RWPE2 (cell line): Measurements from ENCODE around the gene NOXO1.

Source experiments
- ATAC-seq: fragments of 200-7000 bp; cut with Tn5 transposase; 3 replicates; pipeline ENCODE4 v1.9.1; 2021; ENCODE audit warnings: low read depth
- DNase-seq: peaks from one replicate; pipeline ENCODE4 v3.0.0-alpha.2; 2020; ENCODE audit warnings: low spot score
- H3K27ac ChIP-seq: fragments of 450-650 bp; 2 replicates; pipeline ENCODE4 v1.5.1; 2017; ENCODE audit warnings: mild to moderate bottlenecking; ENCODE audit not compliant: poor library complexity, severe bottlenecking
- H3K27me3 ChIP-seq: fragments of 250-450 bp; sonication (Bioruptor Pico); 2 replicates; pipeline ENCODE4 v1.5.1; 2021; ENCODE audit warnings: mild to moderate bottlenecking, moderate library complexity; ENCODE audit not compliant: insufficient read depth, poor library complexity, severe bottlenecking
- H3K36me3 ChIP-seq: fragments of 250-450 bp; sonication (Bioruptor Pico); 2 replicates; pipeline ENCODE4 v1.5.1; 2020; ENCODE audit warnings: low read depth, mild to moderate bottlenecking, moderate library complexity
- H3K4me1 ChIP-seq: fragments of 250-450 bp; sonication (Bioruptor Pico); 2 replicates; pipeline ENCODE4 v1.5.1; 2021; ENCODE audit warnings: mild to moderate bottlenecking, moderate library complexity; ENCODE audit not compliant: insufficient read depth, poor library complexity, severe bottlenecking
- H3K4me3 ChIP-seq: fragments of 250-450 bp; sonication (Bioruptor Pico); 2 replicates; pipeline ENCODE4 v1.5.1; 2021; ENCODE audit warnings: mild to moderate bottlenecking, moderate library complexity; ENCODE audit not compliant: severe bottlenecking
- H3K9me3 ChIP-seq: fragments of 250-450 bp; sonication (Bioruptor Pico); 2 replicates; pipeline ENCODE4 v1.5.1; 2021; ENCODE audit warnings: mild to moderate bottlenecking, moderate library complexity; ENCODE audit not compliant: severe bottlenecking
- TF ChIP-seq, protein P1 (sequence below): fragments of 450-650 bp; IDR thresholded peaks from one replicate; pipeline ENCODE4 v1.5.1; 2017; ENCODE audit warnings: mild to moderate bottlenecking, moderate library complexity; ENCODE audit not compliant: poor library complexity, severe bottlenecking

NOXO1 gene

DNA sequence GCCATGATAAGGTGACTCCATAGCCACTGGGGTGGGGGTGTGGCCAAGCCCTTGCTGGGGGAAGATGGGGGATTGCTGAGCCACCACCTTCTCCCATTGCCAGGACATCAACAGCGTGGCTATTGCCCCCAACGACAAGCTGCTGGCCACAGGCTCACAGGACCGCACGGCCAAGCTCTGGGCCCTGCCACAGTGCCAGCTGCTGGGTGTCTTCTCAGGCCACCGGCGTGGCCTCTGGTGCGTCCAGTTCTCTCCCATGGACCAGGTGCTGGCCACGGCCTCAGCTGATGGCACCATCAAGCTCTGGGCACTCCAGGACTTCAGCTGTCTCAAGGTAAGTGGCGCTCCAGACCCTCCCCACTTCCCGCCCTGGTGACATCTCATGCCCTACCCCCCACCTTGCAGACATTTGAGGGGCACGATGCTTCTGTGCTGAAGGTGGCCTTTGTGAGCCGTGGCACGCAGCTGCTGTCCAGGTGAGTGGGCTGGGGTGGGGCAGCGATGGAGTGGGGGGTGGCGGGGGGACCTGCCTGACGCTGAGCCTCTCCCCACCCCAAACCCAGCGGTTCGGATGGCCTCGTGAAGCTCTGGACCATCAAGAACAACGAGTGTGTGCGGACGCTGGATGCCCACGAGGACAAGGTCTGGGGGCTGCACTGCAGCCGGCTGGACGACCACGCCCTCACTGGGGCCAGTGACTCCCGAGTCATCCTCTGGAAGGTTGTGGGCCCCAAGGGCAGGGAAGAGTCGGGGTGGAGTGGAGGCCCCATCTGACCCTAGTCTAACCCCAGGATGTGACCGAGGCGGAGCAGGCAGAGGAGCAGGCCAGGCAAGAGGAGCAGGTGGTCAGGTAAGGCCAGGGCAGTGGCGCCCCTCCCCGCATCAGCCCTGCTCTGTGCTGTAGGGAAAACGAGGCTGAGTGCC, 4.1 kb downstream of the NOXO1 start:
- H3K36me3 ChIP-seq: peaks cover 31% of the 10 kb centered on the region
- no peak overlapping the region for H3K27ac ChIP-seq
- TF ChIP-seq, protein P1, sequence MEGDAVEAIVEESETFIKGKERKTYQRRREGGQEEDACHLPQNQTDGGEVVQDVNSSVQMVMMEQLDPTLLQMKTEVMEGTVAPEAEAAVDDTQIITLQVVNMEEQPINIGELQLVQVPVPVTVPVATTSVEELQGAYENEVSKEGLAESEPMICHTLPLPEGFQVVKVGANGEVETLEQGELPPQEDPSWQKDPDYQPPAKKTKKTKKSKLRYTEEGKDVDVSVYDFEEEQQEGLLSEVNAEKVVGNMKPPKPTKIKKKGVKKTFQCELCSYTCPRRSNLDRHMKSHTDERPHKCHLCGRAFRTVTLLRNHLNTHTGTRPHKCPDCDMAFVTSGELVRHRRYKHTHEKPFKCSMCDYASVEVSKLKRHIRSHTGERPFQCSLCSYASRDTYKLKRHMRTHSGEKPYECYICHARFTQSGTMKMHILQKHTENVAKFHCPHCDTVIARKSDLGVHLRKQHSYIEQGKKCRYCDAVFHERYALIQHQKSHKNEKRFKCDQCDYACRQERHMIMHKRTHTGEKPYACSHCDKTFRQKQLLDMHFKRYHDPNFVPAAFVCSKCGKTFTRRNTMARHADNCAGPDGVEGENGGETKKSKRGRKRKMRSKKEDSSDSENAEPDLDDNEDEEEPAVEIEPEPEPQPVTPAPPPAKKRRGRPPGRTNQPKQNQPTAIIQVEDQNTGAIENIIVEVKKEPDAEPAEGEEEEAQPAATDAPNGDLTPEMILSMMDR: no peak
- ATAC-seq (no peak), DNase-seq (no peak)
- no peaks in the 10 kb centered on the region for H3K9me3 ChIP-seq
- no peaks in the 10 kb centered on the region for H3K4me1 ChIP-seq
- no peak overlapping the region for H3K4me3 ChIP-seq
- no peaks in the 10 kb centered on the region for H3K27me3 ChIP-seq

DNA sequence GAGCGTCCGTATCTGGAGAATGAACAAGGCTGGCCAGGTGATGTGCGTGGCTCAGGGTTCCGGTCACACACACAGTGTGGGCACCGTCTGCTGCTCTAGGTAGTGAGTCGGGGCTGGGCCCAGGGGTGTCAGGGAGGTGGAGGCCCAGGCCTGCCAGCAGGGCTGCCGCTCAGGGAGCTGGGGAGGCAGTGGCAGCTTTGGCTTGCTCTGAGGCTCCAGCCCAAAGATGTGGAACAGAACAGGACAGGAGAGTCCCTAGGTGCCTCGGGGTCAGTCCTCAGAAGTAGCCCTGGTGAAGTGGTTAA, 5.1 kb downstream of the NOXO1 start:
- DNase-seq (no peak), ATAC-seq (no peak)
- Histone ChIP-seq H3K9me3 (no peaks in the 10 kb centered on the region), H3K36me3 (peaks cover 31% of the 10 kb centered on the region), H3K27ac (no peak overlapping the region), H3K27me3 (no peaks in the 10 kb centered on the region), H3K4me3 (no peak overlapping the region), H3K4me1 (no peaks in the 10 kb centered on the region)
- TF ChIP-seq, protein P1: no peak

DNA sequence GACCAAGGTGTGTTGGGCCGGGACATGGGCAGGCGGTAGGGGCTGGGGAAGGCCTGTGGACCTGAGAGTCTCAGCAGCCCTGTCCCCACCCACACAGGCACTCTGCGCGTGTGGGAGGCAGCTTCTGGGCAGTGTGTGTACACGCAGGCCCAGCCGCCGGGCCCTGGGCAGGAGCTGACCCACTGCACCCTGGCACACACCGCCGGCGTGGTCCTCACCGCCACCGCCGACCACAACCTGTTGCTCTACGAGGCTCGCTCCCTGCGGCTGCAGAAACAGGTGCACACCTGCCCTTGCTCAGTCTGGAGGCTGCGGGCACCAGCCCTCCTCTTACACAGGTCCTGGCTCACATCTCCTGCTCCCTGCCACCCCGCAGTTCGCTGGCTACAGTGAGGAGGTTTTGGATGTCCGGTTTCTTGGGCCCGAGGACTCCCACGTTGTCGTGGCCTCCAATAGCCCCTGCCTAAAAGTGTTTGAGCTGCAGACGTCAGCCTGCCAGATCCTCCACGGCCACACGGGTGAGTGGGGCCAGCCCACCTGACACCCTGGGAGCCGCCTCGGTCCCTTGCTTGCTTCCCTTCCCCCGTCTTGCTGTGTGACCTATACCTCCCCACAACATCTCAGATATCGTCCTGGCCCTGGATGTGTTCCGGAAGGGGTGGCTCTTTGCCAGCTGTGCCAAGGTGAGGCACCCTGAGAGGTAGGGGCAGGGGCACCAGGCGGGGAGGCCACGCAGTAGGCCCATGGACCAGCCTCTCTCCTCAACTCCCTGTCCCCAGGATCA, 5.6 kb downstream of the NOXO1 start:
- no peak for ATAC-seq
- no peak for DNase-seq

DNA sequence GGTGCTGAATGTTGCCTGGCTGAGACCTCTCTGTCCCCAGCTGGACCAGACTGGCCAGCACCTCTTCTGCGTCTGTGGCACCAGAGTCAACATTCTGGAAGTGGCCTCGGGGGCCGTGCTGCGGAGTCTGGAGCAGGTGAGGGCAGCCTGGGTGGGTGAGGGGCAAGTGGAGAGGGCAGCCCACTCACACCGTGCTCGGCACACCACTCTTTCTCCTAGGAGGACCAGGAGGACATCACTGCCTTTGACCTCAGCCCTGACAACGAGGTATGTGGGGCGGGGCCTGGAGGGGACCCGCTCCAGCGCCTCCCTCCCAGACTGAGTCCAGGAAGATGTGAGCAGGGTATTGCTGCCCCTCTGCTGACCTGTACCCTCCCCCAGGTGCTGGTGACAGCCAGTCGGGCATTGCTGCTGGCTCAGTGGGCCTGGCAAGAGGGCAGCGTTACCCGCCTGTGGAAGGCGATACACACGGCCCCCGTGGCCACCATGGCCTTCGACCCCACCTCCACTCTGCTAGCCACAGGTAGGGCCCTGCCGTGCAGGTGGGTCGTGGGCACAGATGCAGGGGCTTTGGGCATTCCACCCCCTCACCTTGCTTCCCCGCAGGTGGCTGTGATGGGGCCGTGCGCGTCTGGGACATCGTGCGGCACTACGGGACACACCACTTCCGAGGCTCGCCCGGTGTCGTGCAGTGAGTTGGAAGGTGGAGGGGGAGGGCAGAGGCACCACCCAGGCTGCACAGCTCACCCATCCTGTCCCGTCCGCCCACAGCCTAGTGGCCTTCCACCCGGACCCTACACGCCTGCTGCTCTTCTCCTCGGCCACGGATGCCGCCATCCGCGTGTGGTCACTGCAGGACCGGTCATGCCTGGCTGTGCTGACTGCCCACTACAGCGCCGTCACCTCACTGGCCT, 6.9 kb downstream of the NOXO1 start:
- H3K36me3 ChIP-seq: peaks cover 31% of the 10 kb centered on the region
- H3K9me3 ChIP-seq: no peaks in the 10 kb centered on the region
- no peak overlapping the region for H3K4me3 ChIP-seq
- no peak for DNase-seq
- TF ChIP-seq, protein P1: no peak
- no peak overlapping the region for H3K27ac ChIP-seq
- no peaks in the 10 kb centered on the region for H3K4me1 ChIP-seq
- H3K27me3 ChIP-seq: no peaks in the 10 kb centered on the region
- ATAC-seq: no peak

More for the DNA sequence above, 5.6 kb downstream of the NOXO1 start:
- no peak overlapping the region for H3K4me3 ChIP-seq
- no peaks in the 10 kb centered on the region for H3K4me1 ChIP-seq
- H3K36me3 ChIP-seq: peaks cover 31% of the 10 kb centered on the region
- no peaks in the 10 kb centered on the region for H3K27me3 ChIP-seq
- H3K9me3 ChIP-seq: no peaks in the 10 kb centered on the region
- TF ChIP-seq, protein P1: no peak
- H3K27ac ChIP-seq: no peak overlapping the region
